K562 (cell line): ENCODE measurements around the gene PHF14. TPM values are rescaled to one million over a fixed set of nuclear protein-coding genes. Genes with fewer than 3 reads are reported as not detected.

ENCODE experiments used
- CC2D1A ChIP-seq: fragments of 450-650 bp; IDR thresholded peaks from 2 replicates; pipeline ENCODE4 v1.6.1; 2017; ENCODE audit warnings: mild to moderate bottlenecking
- CCNT2 ChIP-seq: IDR thresholded peaks from 2 replicates; pipeline ENCODE4 v1.6.1; 2011; ENCODE audit warnings: borderline replicate concordance, low read depth, mild to moderate bottlenecking, moderate library complexity, mixed read lengths, low read length; ENCODE audit not compliant: insufficient read length; ENCODE audit errors: extremely low read depth
- CREBBP ChIP-seq: IDR thresholded peaks from one replicate; pipeline ENCODE4 v1.6.1; 2012; ENCODE audit warnings: low read depth, mild to moderate bottlenecking, control low read depth, inconsistent platforms, low read length
- E2F3 ChIP-seq: fragments of 250-450 bp; sonication (Bioruptor Pico); IDR thresholded peaks from 2 replicates; pipeline ENCODE4 v1.4.0; 2020; ENCODE audit warnings: mild to moderate bottlenecking
- E2F5 ChIP-seq: sonication (generic); formaldehyde crosslinking; IDR thresholded peaks from 2 replicates; pipeline ENCODE4 v1.8.0; 2022; ENCODE audit warnings: mild to moderate bottlenecking, missing genetic modification reagents
- ETV1 ChIP-seq: fragments of 450-650 bp; conservative IDR thresholded peaks from 2 replicates; pipeline ENCODE4 v1.6.1; 2016; ENCODE audit warnings: missing genetic modification characterization, control low read depth, low read depth, missing compliant biosample characterization
- HINFP ChIP-seq: fragments of 450-650 bp; conservative IDR thresholded peaks from 2 replicates; pipeline ENCODE4 v1.6.1; 2016; ENCODE audit warnings: missing genetic modification characterization, low read depth, mild to moderate bottlenecking, control low read depth, missing compliant biosample characterization
- MAZ ChIP-seq, 2 experiments: fragments of 450-650 bp in 1 of 2; sonication (generic) in 1 of 2; formaldehyde crosslinking; IDR thresholded peaks in 1 of 2; conservative IDR thresholded peaks in 1 of 2; 2 replicates each; pipeline versions ENCODE4 v1.4.0 to v1.5.0; 2020; ENCODE audit warnings: mild to moderate bottlenecking in 1 of 2, missing genetic modification reagents in 1 of 2
- NCOA4 ChIP-seq: fragments of 450-650 bp; IDR thresholded peaks from 2 replicates; pipeline ENCODE4 v1.6.1; 2018; ENCODE audit warnings: mild to moderate bottlenecking; ENCODE audit not compliant: partially characterized antibody
- NR2C2 ChIP-seq, 2 experiments: fragments of 200-800 bp in 1 of 2; sonication (Bioruptor generic) in 1 of 2; sonication (generic) in 1 of 2; formaldehyde crosslinking in 1 of 2; IDR thresholded peaks; 2 replicates each; pipeline versions ENCODE4 v1.6.1 to v1.8.0; 2016 to 2022; ENCODE audit warnings: mild to moderate bottlenecking in 1 of 2, missing compliant biosample characterization in 1 of 2, missing genetic modification characterization in 1 of 2, missing genetic modification reagents in 1 of 2
- NR2F6 ChIP-seq: fragments of 450-650 bp; formaldehyde crosslinking; IDR thresholded peaks from 2 replicates; pipeline ENCODE4 v1.4.0; 2020; ENCODE audit warnings: mild to moderate bottlenecking
- PRPF4 ChIP-seq: fragments of 200-400 bp; formaldehyde crosslinking; IDR thresholded peaks from one replicate; pipeline ENCODE4 v1.6.1; 2017; ENCODE audit warnings: low read length, low read depth, mild to moderate bottlenecking; ENCODE audit not compliant: insufficient read depth, poor library complexity, severe bottlenecking
- SMARCA5 ChIP-seq: fragments of 450-650 bp; IDR thresholded peaks from 2 replicates; pipeline ENCODE4 v1.6.1; 2016
- SMC3 ChIP-seq: conservative IDR thresholded peaks from 2 replicates; pipeline ENCODE4 v1.6.1; 2011; ENCODE audit warnings: low read depth, low read length, improper control_type of control experiment; ENCODE audit not compliant: insufficient read depth
- SNRNP70 ChIP-seq: fragments of 200-400 bp; formaldehyde crosslinking; optimal IDR thresholded peaks from 2 replicates; pipeline ENCODE3; 2017; ENCODE audit warnings: low read depth, low read length
- SP2 ChIP-seq: IDR thresholded peaks from 2 replicates; pipeline ENCODE4 v1.6.1; 2011; ENCODE audit warnings: mild to moderate bottlenecking, low read depth, low read length, moderate library complexity; ENCODE audit not compliant: poor library complexity, severe bottlenecking; ENCODE audit errors: extremely low read depth
- SRSF3 ChIP-seq: fragments of 200-400 bp; formaldehyde crosslinking; IDR thresholded peaks from 2 replicates; pipeline ENCODE4 v1.6.1; 2016; ENCODE audit warnings: mild to moderate bottlenecking, low read length, moderate library complexity; ENCODE audit not compliant: insufficient read depth
- TFE3 ChIP-seq: fragments of 450-650 bp; formaldehyde crosslinking; IDR thresholded peaks from 2 replicates; pipeline ENCODE4 v1.4.0; 2020; ENCODE audit warnings: mild to moderate bottlenecking, mixed read lengths
- TRIM28 ChIP-seq: fragments of 450-650 bp; IDR thresholded peaks from 2 replicates; pipeline ENCODE4 v1.6.1; 2017
- TSC22D4 ChIP-seq: fragments of 450-650 bp; IDR thresholded peaks from 2 replicates; pipeline ENCODE4 v1.6.1; 2016; ENCODE audit warnings: missing genetic modification characterization, missing biosample characterization, control low read depth
- XRCC3 ChIP-seq: fragments of 450-650 bp; IDR thresholded peaks from 2 replicates; pipeline ENCODE4 v1.6.1; 2017; ENCODE audit warnings: mild to moderate bottlenecking, moderate library complexity
- ZNF253 ChIP-seq: fragments of 250-450 bp; sonication (Bioruptor Pico); conservative IDR thresholded peaks from 2 replicates; pipeline ENCODE4 v1.6.1; 2021; ENCODE audit warnings: mild to moderate bottlenecking
- ZNF324 ChIP-seq: fragments of 250-450 bp; sonication (Bioruptor Pico); IDR thresholded peaks from 2 replicates; pipeline ENCODE4 v1.4.0; 2020; ENCODE audit warnings: mild to moderate bottlenecking
- ZNF644 ChIP-seq: fragments of 200-800 bp; sonication (Bioruptor generic); IDR thresholded peaks from 2 replicates; pipeline ENCODE4 v1.6.1; 2016; ENCODE audit warnings: low read depth, missing genetic modification characterization, missing compliant biosample characterization
- polyA plus RNA-seq, 8 experiments: library from polyadenylated mRNA; depleted of rRNA in 4 of 8; stranded (reverse) in 5 of 8; unstranded in 3 of 8; fragments of >200 nt; fragmentation: Nextera tagmentation in 2 of 8; fragmentation: Illumina TruSeq in 1 of 8; extraction: Ambion mirVana in 2 of 8; extraction: Trizol in 1 of 8; gene quantifications; 2 replicates each; pipeline versions ENCODE4 v1.2.1 to v1.2.3, GENCODE V29; 2011 to 2014; ENCODE audit warnings: inconsistent platforms in 1 of 8, missing spikeins in 1 of 8
- total RNA-seq, 7 experiments: library from RNA; depleted of rRNA in 6 of 7; stranded (reverse); fragments of >200 nt in 6 of 7; fragmentation: Illumina TruSeq in 2 of 7; extraction: Trizol in 2 of 7; gene quantifications; 2 replicates each; pipeline versions ENCODE4 v1.2.1 to v1.2.3, GENCODE V29; 2011 to 2021; ENCODE audit warnings: low replicate concordance in 1 of 7

Gene PHF14
- total and polyA plus RNA-seq, 9 of the 15 experiments (the other 6 are each of a cell fraction or from before 2014, with no cell fraction given), result 27.5 to 67.6 (median 41.4) TPM

GRCh38 chr7:10973061-10973941 lies at the start of gene PHF14 (continued):
- TF ChIP-seq NR2C2 (CRISPR knock-in tag; IDR thresholded peaks at IDR 0.05), result peak; percentile 76; the same call in 1 of the 2 replicates
- peak; percentile 96 for TF ChIP-seq NR2C2 (tag; IDR thresholded peaks at IDR 0.05)
- no peak for TF ChIP-seq E2F3 (CRISPR knock-in tag)
- no peak for TF ChIP-seq TFE3 (CRISPR knock-in tag)
- TF ChIP-seq ETV1 (tag), result peak; percentile 31
- no peak for TF ChIP-seq HINFP (tag)
- peak; percentile 80 for TF ChIP-seq CC2D1A
- TF ChIP-seq ZNF644 (tag), result no peak
- TF ChIP-seq SNRNP70, result no peak
- no peak for TF ChIP-seq XRCC3
- TF ChIP-seq SP2, result peak; percentile 51
- TF ChIP-seq TSC22D4 (tag), result no peak
- no peak for TF ChIP-seq NCOA4
- no peak; the same call in 1 of the 2 replicates for TF ChIP-seq TRIM28
- no peak for TF ChIP-seq ZNF253 (CRISPR knock-in tag)
- no peak for TF ChIP-seq CREBBP
- TF ChIP-seq NR2F6 (CRISPR knock-in tag), result no peak
- TF ChIP-seq PRPF4, result no peak
- TF ChIP-seq SMARCA5, result no peak
- no peak for TF ChIP-seq SMC3
- no peak for TF ChIP-seq SRSF3
- peak; percentile 60 for TF ChIP-seq CCNT2
- peak; percentile 5 to 55; a peak in 3 of 4 replicates for TF ChIP-seq MAZ (CRISPR knock-in tag; conservative IDR thresholded peaks at IDR 0.05 in 1 of 2, IDR thresholded peaks at IDR 0.05 in 1 of 2)
- no peak for TF ChIP-seq ZNF324 (CRISPR knock-in tag)
- TF ChIP-seq E2F5, result no peak
